PC-3 (cell line): ENCODE results near the gene HADHB.

ENCODE experiments used
- CTCF ChIP-seq: fragments of 300-600 bp; sonication (generic); conservative IDR thresholded peaks from 2 replicates; pipeline ENCODE4 v1.5.1; 2017; ENCODE audit warnings: antibody characterized with exemption, low read depth, mild to moderate bottlenecking, low read length
- EZH2phosphoT487 ChIP-seq: fragments of 300-600 bp; sonication (generic); IDR thresholded peaks from 2 replicates; pipeline ENCODE4 v1.6.1; 2018; ENCODE audit warnings: mild to moderate bottlenecking, antibody characterized with exemption, low read length, borderline replicate concordance

DNA sequence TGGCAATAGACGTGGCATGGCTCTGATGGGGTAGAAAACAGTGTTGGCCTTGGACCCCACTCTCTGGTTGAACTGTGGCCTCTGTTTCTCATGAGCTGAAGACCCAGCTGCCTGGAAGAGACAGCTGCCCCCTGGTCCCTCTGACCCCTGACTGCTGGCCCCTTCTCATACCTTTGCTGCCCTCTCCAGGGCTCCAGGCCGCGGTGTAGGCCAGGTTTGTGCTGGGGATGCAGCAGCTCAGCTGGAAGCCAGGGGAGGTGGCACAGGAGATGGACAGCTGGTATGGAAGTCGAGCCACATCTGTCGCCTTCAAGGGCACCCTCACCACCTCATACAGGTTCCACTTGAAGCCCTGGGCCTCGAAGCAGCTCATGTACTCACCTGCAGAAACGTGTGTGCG is 69.5 kb downstream of the HADHB start:
- TF ChIP-seq CTCF (no peak; the same call in 1 of the 2 replicates), EZH2phosphoT487 (no peak)
